HEK293 (cell line): ENCODE results near the gene TEKT5.
A peak's percentile ranks its signal among the peaks of the same experiment; 100 is the strongest.

Experiments used
- CTCF ChIA-PET: fragments of 350-600 bp; formaldehyde crosslinking; extraction: SDS; loops from one replicate; lab custom pipeline; 2021; ENCODE audit warnings: antibody characterized with exemption; lab: Yijun Ruan, JAX
- POLR2A ChIA-PET: fragments of 300-600 bp; formaldehyde crosslinking; extraction: SDS; loops from one replicate; lab custom pipeline; 2020; ENCODE audit warnings: antibody characterized with exemption, inconsistent platforms; lab: Yijun Ruan, JAX
- H3K27ac ChIP-seq: fragments of 200-500 bp; sonication (Bioruptor generic); 2 replicates; pipeline ENCODE4 v1.5.1; 2014; ENCODE audit warnings: low read depth, low read length, control low read depth, inconsistent platforms; ENCODE audit errors: extremely low read depth
- H3K36me3 ChIP-seq, 2 experiments: fragments of 200-500 bp in 1 of 2; sonication (Bioruptor generic) in 1 of 2; 1 replicate in 1 of 2; 2 replicates in 1 of 2; pipeline ENCODE4 v1.5.1; 2014 to 2017; ENCODE audit warnings: inconsistent platforms in 2 of 2, low read length in 2 of 2; ENCODE audit not compliant: control insufficient read depth in 2 of 2, insufficient read depth in 1 of 2
- H3K4me1 ChIP-seq: fragments of 200-500 bp; sonication (Bioruptor generic); 2 replicates; pipeline ENCODE4 v1.5.1; 2014; ENCODE audit warnings: mild to moderate bottlenecking, low read length, inconsistent platforms; ENCODE audit not compliant: control insufficient read depth, insufficient read depth
- H3K4me3 ChIP-seq: 2 replicates; pipeline ENCODE4 v1.5.1; 2011; ENCODE audit warnings: low read depth, mild to moderate bottlenecking, control low read depth, low read length, moderate library complexity
- H3K9me3 ChIP-seq: fragments of 200-500 bp; sonication (Bioruptor generic); 2 replicates; pipeline ENCODE4 v1.5.1; 2014; ENCODE audit warnings: low read depth, low read length, inconsistent platforms; ENCODE audit not compliant: control insufficient read depth, insufficient read depth
- HOXD13 ChIP-seq: sonication (generic); formaldehyde crosslinking; IDR thresholded peaks from 2 replicates; pipeline ENCODE4 v1.8.0; 2022; ENCODE audit warnings: missing genetic modification reagents, borderline replicate concordance
- MYNN ChIP-seq: fragments of 450-650 bp; formaldehyde crosslinking; IDR thresholded peaks from 2 replicates; pipeline ENCODE4 v1.5.1; 2016; ENCODE audit warnings: missing biosample characterization, missing genetic modification characterization, borderline replicate concordance
- OSR2 ChIP-seq: fragments of 450-650 bp; formaldehyde crosslinking; IDR thresholded peaks from 2 replicates; pipeline ENCODE4 v1.5.1; 2016; ENCODE audit warnings: missing biosample characterization, missing genetic modification characterization
- PRDM10 ChIP-seq: fragments of 450-650 bp; formaldehyde crosslinking; IDR thresholded peaks from 2 replicates; pipeline ENCODE4 v1.5.1; 2016; ENCODE audit warnings: missing biosample characterization, missing genetic modification characterization
- RBAK ChIP-seq: fragments of 450-650 bp; formaldehyde crosslinking; IDR thresholded peaks from 2 replicates; pipeline ENCODE4 v1.5.1; 2016; ENCODE audit warnings: missing biosample characterization, missing genetic modification characterization
- YY2 ChIP-seq: fragments of 450-650 bp; formaldehyde crosslinking; IDR thresholded peaks from 2 replicates; pipeline ENCODE4 v1.5.1; 2016; ENCODE audit warnings: missing biosample characterization, missing genetic modification characterization
- ZBTB20 ChIP-seq: fragments of 450-650 bp; formaldehyde crosslinking; IDR thresholded peaks from 2 replicates; pipeline ENCODE4 v1.5.1; 2016; ENCODE audit warnings: missing biosample characterization, missing genetic modification characterization
- ZBTB7A ChIP-seq: fragments of 450-650 bp; formaldehyde crosslinking; IDR thresholded peaks from 2 replicates; pipeline ENCODE4 v1.5.1; 2016; ENCODE audit warnings: low read depth, missing biosample characterization, missing genetic modification characterization
- ZNF114 ChIP-seq: fragments of 450-650 bp; formaldehyde crosslinking; IDR thresholded peaks from 2 replicates; pipeline ENCODE4 v1.5.0; 2017; ENCODE audit warnings: missing biosample characterization, missing genetic modification characterization
- ZNF121 ChIP-seq: fragments of 450-650 bp; formaldehyde crosslinking; IDR thresholded peaks from 2 replicates; pipeline ENCODE4 v1.5.1; 2016; ENCODE audit warnings: missing biosample characterization, missing genetic modification characterization
- ZNF138 ChIP-seq: fragments of 450-650 bp; formaldehyde crosslinking; IDR thresholded peaks from 2 replicates; pipeline ENCODE4 v1.5.1; 2016; ENCODE audit warnings: missing biosample characterization, missing genetic modification characterization, borderline replicate concordance
- ZNF157 ChIP-seq: fragments of 450-650 bp; formaldehyde crosslinking; IDR thresholded peaks from 2 replicates; pipeline ENCODE4 v1.5.1; 2016; ENCODE audit warnings: missing biosample characterization, missing genetic modification characterization
- ZNF221 ChIP-seq: fragments of 450-650 bp; formaldehyde crosslinking; IDR thresholded peaks from 2 replicates; pipeline ENCODE4 v1.5.1; 2017; ENCODE audit warnings: missing biosample characterization, missing genetic modification characterization, borderline replicate concordance
- ZNF23 ChIP-seq: fragments of 450-650 bp; formaldehyde crosslinking; IDR thresholded peaks from 2 replicates; pipeline ENCODE4 v1.5.1; 2016; ENCODE audit warnings: missing biosample characterization, missing genetic modification characterization, borderline replicate concordance
- ZNF280D ChIP-seq: fragments of 450-650 bp; formaldehyde crosslinking; IDR thresholded peaks from 2 replicates; pipeline ENCODE4 v1.5.1; 2016; ENCODE audit warnings: missing biosample characterization, missing genetic modification characterization
- ZNF394 ChIP-seq: fragments of 450-650 bp; formaldehyde crosslinking; IDR thresholded peaks from 2 replicates; pipeline ENCODE4 v1.5.1; 2016; ENCODE audit warnings: missing biosample characterization, missing genetic modification characterization, mild to moderate bottlenecking, moderate library complexity, borderline replicate concordance
- ZNF433 ChIP-seq: fragments of 450-650 bp; formaldehyde crosslinking; IDR thresholded peaks from 2 replicates; pipeline ENCODE4 v1.5.1; 2016; ENCODE audit warnings: missing biosample characterization, missing genetic modification characterization, low read depth
- ZNF549 ChIP-seq: fragments of 450-650 bp; IDR thresholded peaks from 2 replicates; pipeline ENCODE4 v1.5.1; 2018; ENCODE audit warnings: missing biosample characterization, missing genetic modification characterization, mild to moderate bottlenecking, inconsistent platforms, moderate library complexity
- ZNF610 ChIP-seq: fragments of 450-650 bp; formaldehyde crosslinking; IDR thresholded peaks from 2 replicates; pipeline ENCODE4 v1.5.1; 2016; ENCODE audit warnings: missing biosample characterization, missing genetic modification characterization, borderline replicate concordance
- ZNF626 ChIP-seq: fragments of 450-650 bp; sonication (Bioruptor Pico); formaldehyde crosslinking; IDR thresholded peaks from 2 replicates; pipeline ENCODE4 v1.5.1; 2018; ENCODE audit warnings: missing biosample characterization, missing genetic modification characterization, inconsistent platforms
- ZNF645 ChIP-seq: fragments of 450-650 bp; formaldehyde crosslinking; IDR thresholded peaks from 2 replicates; pipeline ENCODE4; 2016; ENCODE audit warnings: missing biosample characterization, missing genetic modification characterization
- ZNF660 ChIP-seq: fragments of 450-650 bp; IDR thresholded peaks from 2 replicates; pipeline ENCODE4 v1.5.1; 2018; ENCODE audit warnings: missing biosample characterization, mild to moderate bottlenecking, missing genetic modification characterization
- ZNF677 ChIP-seq: fragments of 450-650 bp; IDR thresholded peaks from 2 replicates; pipeline ENCODE4 v1.5.0; 2018; ENCODE audit warnings: missing biosample characterization, mild to moderate bottlenecking, missing genetic modification characterization, moderate library complexity
- ZNF692 ChIP-seq: fragments of 450-650 bp; formaldehyde crosslinking; IDR thresholded peaks from 2 replicates; pipeline ENCODE4 v1.5.1; 2016; ENCODE audit warnings: missing biosample characterization, missing genetic modification characterization
- ZNF707 ChIP-seq: fragments of 450-650 bp; formaldehyde crosslinking; IDR thresholded peaks from 2 replicates; pipeline ENCODE4 v1.5.1; 2016; ENCODE audit warnings: missing biosample characterization, missing genetic modification characterization
- ZSCAN5A ChIP-seq: fragments of 450-650 bp; formaldehyde crosslinking; IDR thresholded peaks from 2 replicates; pipeline ENCODE4 v1.5.1; 2016; ENCODE audit warnings: missing biosample characterization, missing genetic modification characterization

Gene TEKT5

GRCh38 chr16:10579965-10580882, 114.5 kb downstream of the TEKT5 start, which contains the start of gene EMP2:
Gene EMP2 (minus strand): TSS chr16:10580598. CDS start chr16:10547617, 32,981 bp downstream.
- peak within 1 kb of the TSS; percentile 74 for H3K4me3 ChIP-seq
- peak within 1 kb of the TSS; percentile 74; the same call in 1 of the 2 replicates for H3K27ac ChIP-seq
- no peaks in the 10 kb centered on the region for H3K36me3 ChIP-seq
- POLR2A ChIA-PET = interaction anchor here (0.8 to 2.4 kb wide), 6 partner anchors 12 to 1489 kb away, joined by 3 to 10 read pairs (median 4); partner anchors contain the start of genes HAPSTR1 and NUBP1
- H3K4me1 ChIP-seq = peaks cover 5% of the 10 kb centered on the region; the same call in 1 of the 2 replicates
- CTCF ChIA-PET = interaction anchor here (0.6 to 1.8 kb wide), 10 partner anchors 12 to 930 kb away, joined by 3 to 11 read pairs (median 4); no protein-coding TSS in a partner anchor
- no peaks in the 10 kb centered on the region for H3K9me3 ChIP-seq
- TF ChIP-seq ZNF549 (tag by site-specific recombination) = no peak
- peak; percentile 78 for TF ChIP-seq PRDM10 (tag by site-specific recombination)
- no peak for TF ChIP-seq ZNF645 (tag by site-specific recombination)
- TF ChIP-seq ZNF280D (tag by site-specific recombination) = no peak
- TF ChIP-seq ZNF610 (tag by site-specific recombination) = no peak
- TF ChIP-seq ZSCAN5A = peak; percentile 48; the same call in 1 of the 2 replicates
- TF ChIP-seq YY2 (tag by site-specific recombination) = no peak
- TF ChIP-seq ZNF114 (tag by site-specific recombination) = no peak
- TF ChIP-seq ZNF138 (tag by site-specific recombination) = no peak
- no peak for TF ChIP-seq ZNF433 (tag by site-specific recombination)
- no peak for TF ChIP-seq ZNF157 (tag by site-specific recombination)
- TF ChIP-seq ZNF677 (tag by site-specific recombination) = no peak
- TF ChIP-seq ZBTB20 (tag by site-specific recombination) = peak; percentile 99
- no peak for TF ChIP-seq ZNF121 (tag by site-specific recombination)
- TF ChIP-seq HOXD13 (CRISPR knock-in tag) = no peak
- peak; percentile 71 for TF ChIP-seq ZNF692 (tag by site-specific recombination)
- TF ChIP-seq ZNF660 (tag by site-specific recombination) = no peak; the same call in 1 of the 2 replicates
- no peak for TF ChIP-seq ZBTB7A (tag by site-specific recombination)
- TF ChIP-seq OSR2 (tag by site-specific recombination) = no peak
- no peak for TF ChIP-seq ZNF23 (tag by site-specific recombination)
- no peak for TF ChIP-seq ZNF626 (tag by site-specific recombination)
- TF ChIP-seq ZNF394 (tag by site-specific recombination) = no peak
- no peak for TF ChIP-seq ZNF707 (tag by site-specific recombination)
- no peak for TF ChIP-seq MYNN (tag by site-specific recombination)
- no peak for TF ChIP-seq RBAK (tag by site-specific recombination)
- no peak for TF ChIP-seq ZNF221
